HG03432 (cell line): ENCODE results near the gene TMCC2.

ENCODE experiments used
- ATAC-seq: cut with Tn5 transposase; IDR thresholded peaks from one replicate; pipeline ENCODE4 v1.9.1; 2021; ENCODE audit warnings: mild to moderate bottlenecking, moderate library complexity; ENCODE audit not compliant: unreplicated experiment

Gene TMCC2

DNA sequence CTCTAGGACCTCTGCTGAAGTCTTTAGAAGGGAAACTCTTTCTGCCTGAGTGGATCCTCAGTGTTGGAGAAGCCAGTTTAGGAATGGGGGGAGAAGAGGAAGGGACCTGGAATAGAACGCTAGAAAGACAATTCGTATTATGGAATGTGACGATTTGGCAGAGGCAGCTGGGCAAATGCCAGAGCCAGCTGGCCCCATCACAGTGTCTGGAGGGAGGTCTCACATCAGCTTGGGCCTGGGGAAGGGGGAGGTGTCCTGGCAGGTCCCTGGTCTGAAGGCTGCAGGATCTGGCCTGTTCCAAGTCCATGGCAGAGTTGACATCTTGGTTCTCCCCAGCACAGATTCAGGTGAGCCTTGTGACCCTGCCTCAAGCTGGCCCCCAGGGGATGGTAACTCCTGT, 11.3 kb downstream of the TMCC2 start:
- no peak for ATAC-seq

DNA sequence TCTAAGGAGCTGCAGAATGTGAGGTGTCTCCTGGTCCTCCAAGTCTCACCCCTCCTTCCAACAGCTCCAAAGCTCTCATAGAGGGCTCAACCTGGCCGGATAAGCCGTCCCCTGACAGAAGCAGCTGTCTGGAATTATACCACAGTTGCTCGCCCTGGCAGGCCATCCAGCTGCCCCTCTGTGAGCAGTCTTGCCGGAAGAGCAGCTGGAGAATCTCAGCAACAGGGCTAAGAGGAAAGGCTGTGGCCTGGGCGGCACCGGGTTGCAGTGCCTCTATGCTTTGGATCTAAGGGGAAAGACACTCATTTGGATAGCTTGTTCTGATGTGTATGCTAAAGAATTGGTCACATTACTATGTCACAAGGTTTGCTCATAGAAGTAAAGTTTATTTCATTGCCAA, 12.4 kb downstream of the TMCC2 start:
- no peak for ATAC-seq

DNA sequence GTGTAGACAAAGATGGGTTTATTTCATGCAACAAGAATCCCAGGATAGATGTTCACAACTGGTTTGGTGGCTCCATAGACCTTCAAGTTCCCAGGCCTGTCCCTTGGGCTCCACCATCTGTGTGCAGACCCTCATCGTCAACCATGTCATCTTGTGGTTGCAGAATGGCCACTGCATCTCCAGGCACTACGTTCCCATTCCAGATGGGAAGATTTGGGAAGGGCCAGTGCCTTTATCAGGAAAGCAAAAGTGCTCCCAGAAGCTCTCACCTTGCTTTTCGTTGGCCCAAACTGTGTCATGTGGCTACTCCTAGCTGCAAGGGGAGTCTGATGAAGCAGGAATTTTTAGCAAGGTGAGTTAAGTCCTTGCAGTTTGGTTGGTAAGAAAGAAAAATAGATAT, 12.8 kb downstream of the TMCC2 start:
- ATAC-seq, result no peak

DNA sequence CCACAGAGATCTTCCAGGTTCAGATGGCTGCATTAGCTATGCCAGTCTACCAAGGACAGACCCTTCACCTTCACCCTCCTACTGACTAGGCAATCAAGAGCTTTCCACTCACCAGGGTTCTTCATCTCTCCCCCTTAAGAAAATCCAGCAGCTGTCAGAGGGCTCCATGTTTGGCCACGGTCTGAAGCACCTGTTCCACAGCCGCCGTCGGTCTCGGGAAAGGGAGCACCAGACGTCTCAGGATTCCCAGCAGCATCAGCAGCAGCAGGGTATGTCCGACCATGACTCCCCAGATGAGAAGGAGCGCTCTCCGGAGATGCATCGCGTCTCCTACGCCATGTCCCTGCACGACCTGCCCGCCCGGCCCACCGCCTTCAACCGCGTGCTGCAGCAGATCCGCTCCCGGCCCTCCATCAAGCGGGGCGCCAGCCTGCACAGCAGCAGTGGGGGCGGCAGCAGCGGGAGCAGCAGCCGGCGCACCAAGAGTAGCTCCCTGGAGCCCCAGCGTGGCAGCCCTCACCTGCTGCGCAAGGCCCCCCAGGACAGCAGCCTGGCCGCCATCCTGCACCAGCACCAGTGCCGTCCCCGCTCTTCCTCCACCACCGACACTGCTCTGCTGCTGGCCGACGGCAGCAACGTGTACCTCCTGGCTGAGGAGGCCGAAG, 13.8 kb downstream of the TMCC2 start:
- ATAC-seq, result no peak

DNA sequence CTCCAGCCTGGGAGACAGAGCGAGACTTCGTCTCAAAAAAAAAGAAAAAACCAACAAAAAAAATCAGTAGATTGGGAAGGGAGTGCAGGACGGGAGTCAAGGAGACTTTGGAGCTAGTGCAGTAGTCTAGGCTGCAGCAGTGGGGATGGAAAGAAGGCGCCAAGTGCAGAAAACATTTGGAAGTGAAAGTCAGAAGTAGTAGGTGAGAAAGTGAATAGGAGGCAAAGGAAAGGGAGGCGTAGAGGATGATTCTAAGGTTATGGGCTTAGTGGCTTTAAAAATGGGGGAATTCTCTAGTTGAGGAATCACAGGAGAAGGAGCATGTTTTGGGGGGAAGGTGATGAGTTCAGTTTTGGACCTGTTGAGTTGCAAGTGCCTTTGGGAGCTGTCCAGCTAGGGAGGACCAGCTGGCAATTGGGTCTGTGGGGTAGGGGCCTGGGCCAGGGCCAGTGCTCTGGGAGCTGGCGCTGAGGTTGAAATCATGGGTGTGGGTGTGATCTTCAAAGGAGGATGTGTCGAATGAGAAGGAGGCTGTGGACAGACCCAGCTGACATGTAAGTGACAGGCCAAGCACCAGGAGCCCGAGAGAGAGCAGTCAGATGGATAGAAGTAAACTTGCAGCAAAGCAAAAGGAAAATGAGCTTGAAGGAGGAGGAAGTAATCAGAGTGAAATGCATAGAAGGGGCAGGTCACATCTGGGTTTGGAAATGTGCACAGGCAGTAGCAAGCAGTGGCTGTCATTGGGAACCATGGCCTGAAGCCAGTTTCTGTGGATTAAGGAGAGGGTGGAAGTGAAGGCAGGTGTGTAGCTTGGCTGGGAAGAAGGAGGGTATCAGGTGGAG, 15.8 kb downstream of the TMCC2 start:
- no peak for ATAC-seq

DNA sequence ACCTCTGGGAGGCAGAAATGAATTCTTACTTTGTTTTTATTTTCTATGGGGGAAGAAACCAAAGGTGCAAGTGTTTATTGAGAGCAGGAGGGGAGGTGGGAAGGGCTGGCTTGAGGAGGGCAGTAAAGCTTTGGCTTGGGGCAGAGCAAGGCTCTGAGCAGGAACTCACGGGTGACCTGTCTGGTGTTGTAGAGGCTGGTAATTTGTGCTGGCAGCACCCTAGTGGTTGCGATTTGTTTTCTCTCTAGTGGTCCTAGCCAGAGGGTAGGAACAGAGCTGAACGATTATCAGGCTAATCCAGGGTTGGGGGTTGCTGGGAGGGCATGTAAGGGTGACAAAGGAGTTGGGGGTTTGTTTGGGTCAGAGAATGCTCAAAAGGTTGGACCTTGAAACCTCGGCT, 16.6 kb downstream of the TMCC2 start:
- no peak for ATAC-seq

DNA sequence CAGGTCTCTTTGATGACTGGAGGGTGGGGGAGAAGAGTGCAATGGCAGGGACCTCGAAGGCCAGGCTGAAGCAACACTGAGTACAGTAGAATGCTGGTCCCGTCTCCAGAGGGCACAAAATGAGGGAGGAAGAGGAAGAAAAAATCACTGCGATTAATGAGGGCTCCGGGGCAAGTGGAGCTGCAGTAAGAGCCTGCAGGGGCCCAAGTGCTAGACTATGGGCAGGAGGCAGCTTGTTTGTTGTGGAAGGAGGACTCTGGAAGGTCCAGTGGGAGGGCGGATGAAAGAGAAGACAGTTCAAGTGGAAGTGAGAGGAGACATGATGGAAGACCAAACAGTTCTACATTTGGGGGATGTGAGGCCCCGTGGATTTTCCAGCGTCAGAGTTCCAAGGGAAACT, 17.4 kb downstream of the TMCC2 start:
- no peak for ATAC-seq

DNA sequence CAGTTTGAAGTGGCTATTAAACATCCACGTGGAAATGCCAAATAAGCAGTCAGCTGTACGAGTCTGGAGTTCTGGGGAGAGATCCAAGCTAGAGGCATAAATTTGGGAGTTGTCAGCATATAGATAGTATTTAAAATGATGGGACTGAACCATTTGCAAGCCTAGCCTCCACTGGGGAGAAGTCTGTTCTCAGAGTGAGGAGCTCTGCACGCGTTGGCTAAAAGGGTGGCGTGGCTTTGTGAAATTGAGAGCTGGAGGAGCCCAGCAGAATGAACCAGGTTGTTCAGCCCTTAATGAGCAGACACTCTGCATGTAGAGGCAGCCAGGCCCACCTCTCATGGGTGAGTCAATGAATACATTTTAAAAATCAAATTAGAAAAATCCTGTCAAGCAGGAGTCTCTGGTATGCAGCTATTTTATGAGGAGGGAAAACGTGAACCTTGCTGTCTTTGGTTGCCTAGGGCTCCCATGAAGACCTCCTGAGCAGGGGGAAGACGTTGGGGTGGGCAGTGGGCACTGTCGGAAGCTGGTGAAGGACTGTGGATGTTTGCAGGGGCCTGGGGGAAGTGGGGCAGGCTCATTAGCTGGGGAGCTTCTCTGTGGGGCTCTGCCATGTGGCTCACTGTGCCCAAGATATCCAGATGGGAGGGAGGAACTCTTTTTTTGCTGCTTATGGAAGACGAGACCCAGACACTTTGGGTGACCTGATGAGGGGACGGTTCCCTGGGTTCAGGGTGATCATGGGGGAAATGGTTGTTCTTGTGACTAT, 18.8 kb downstream of the TMCC2 start:
- no peak for ATAC-seq

DNA sequence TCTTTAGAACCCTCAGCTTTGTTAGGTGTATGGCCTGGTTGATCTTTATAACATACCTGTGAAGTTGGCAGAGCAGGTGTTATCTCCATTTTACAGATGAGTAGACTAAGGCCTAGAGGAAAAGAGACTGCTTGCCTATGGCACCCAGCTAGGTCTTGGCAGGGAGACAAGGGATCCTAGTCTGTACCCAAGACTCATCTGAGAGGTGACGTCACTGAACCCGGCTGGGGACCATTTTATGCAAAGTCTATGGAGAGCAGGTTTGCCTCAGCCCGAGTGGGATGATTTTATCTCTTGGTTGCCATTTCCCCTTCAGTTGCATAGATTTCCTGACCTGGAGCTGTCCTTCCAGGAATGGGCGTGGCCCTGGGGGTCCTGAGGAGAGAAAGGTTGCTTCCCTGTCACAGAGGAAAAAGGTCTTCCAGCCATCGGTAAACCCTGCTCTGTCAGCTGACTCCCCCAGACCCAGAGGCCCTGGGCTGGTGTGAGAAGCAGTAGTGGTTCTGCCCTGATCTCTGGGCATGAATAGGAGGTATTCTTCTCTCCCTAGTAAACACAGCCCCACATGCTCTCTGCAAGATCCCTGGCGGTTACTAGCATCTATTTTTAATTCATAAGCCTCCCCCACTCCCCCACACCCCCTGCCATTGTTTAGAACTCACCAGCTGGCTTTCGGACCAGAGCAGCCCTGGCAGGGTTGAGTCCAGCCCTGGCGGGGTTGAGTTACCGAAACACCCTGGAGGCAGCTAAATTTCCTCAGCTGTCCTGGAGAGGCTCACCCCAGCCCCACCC, 19.6 kb downstream of the TMCC2 start:
- ATAC-seq, result no peak

DNA sequence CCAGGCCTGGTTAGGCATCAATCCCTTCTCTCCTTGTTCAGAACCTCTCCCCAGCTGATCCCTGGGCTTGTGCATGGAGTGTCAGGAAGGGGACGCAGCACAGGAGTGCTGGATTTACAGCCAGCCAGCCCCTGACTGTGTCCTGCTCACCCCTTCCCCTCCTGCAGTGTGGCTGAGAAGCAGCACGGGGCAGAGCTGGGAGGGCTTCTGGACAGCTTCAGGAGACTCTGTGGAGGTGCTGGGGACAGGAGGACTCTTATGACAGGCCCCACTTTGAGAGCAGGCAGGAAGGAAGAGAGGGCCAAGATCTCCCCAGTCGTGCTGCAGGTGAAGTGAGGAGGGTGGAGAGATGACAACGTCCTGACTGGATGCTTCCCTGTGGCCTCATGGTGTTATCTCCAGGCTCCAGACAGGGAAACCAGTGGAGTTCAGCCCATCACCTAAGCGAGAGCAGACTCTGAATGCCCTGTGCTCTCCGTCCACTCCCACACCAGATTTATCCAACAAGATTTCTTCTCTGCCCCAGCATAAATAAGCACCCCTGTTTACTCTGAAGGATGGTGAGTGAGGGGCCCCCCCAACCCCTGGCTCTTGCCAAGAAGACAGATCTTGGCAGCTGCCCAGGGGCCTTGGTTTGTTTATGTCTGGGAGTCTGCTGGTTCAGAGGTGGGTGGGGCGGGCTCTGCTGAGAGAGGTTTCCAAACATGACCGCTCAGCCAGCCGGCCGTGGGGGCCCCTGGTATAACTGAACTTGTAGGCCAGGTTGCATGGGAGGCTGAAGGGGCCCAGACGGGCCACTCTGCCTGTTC, 21.3 kb downstream of the TMCC2 start:
- ATAC-seq, result no peak

DNA sequence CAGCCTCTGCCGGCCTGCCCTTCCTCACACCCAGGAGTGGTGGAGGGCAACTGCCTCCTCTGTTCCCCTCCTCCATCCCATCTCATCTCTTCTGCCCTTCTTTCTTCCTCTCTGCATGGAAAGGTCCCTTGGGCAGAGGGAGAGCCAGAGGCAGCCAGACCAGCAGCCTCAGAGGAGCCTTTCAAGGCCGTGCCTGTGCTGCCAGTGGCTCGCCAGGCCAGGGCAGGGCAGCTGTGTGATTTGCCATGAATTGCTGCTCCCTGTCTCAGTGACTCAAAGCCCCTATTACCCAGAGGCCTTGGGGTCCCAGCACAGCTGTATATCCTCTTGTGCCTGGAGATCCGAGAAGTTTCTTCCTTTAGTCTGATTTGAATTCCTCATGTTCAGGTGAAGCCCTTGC, 21.9 kb downstream of the TMCC2 start:
- no peak for ATAC-seq

DNA sequence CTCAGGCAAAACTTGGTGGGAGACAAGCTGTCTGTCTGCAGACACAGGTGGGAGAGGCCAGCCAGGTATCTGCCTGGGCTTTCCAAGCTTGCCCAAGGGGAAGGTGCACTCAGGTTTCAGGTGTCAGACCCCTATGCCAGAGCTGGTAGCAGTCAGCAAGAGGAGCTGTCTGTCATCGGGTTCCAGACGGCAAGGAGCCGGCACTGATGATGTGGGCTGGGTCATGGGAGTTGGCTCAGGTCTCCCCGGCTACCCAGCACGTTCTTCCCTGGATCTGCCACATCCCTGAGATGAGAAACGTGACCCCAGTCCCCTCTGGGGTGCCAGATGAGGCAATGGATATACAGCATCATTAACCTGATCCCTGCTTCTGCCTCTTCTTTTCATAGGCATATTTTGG, 23.0 kb downstream of the TMCC2 start:
- ATAC-seq, result no peak

DNA sequence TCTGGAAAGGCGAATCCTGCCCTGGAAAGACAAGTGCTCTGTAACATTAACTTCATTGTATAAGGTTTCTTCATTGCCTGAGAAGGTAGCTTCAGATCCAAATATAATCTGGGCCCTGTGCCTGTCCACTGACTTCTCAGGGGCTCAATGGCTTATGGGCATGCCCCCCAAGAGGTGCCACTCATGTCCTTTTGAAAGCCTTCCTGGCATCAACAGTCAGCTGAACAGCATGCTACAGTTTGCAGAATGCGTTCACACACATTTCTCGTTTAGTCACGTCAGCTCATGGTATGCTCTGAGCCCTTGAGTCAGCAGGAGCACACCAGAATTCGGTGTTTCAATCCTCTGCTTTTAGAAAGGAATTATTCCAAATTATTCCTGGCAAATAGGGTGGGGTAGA, 23.8 kb downstream of the TMCC2 start:
- ATAC-seq, result no peak

DNA sequence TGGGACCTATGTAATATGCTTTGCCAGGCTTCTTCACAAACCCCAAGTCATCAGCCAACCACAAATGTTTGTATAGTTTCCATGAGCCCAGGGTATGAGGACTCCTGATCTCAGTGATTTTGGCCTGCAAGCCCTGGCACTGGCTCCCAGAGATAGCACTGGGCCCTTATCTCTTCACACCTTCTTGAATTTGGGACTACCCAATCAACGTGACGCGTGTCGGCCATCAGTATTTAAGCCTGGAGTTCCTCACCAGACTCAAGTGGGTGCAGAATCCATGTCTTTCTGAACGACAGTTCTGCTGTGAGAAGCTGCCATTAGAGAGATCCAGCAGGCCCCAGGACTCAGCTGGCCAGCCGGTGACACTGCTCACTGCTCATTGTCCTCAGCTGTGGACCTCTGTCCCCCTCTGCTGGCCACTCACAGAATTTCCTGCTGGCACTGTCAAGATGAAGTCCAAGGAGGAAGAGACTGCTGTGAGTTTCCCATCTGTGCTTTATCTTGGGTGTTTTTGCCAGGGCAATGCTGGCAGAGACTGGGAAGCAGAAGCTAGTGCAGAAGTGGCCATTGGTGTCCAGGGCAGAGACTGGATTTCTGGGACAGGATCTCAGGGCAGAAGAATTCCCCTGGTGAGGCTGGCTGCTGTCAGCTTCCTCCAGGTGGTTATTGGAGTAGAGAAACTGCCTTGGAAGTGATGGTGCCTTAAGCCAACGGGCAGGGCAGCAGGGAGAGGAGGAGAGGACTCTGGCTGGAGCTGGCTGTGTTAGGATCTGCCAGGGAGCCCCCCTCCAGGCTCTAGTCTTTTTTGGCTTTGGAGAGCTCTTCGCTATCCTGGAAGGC, 28.4 kb downstream of the TMCC2 start:
- peak; percentile 64 for ATAC-seq

DNA sequence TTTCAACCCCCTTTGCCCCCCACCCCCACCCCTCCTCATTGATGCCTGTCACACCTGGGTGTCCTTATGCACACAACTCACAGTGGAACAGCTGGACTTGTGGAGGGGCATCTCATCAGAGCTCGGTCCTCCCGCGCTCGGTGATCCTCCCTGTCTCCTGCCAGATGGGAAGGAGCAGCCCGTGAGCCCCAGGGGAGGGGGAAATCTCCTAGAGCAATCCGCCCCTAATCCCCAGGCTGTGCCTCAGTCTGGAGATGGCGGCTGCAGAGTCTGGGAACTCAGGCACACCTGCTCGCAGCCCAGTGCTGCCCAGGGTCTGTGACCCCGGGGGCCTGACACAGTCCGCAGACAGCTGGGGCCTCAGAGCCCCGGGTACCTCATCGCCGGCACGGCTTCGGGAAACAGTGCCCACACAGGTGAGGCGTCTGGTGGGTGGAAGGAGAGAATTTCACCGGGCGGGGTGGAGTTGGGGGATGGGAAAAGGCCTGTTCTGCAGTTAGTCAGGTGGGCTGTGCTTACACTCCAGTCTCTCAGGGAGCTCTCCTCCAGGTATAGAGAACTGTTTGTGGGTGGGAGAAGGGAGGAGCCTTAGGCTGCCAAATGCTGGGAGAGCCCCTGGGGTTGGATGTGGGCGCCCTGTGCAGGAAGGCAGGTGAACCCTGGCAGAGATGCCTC, 29.3 kb downstream of the TMCC2 start:
- ATAC-seq, result no peak

DNA sequence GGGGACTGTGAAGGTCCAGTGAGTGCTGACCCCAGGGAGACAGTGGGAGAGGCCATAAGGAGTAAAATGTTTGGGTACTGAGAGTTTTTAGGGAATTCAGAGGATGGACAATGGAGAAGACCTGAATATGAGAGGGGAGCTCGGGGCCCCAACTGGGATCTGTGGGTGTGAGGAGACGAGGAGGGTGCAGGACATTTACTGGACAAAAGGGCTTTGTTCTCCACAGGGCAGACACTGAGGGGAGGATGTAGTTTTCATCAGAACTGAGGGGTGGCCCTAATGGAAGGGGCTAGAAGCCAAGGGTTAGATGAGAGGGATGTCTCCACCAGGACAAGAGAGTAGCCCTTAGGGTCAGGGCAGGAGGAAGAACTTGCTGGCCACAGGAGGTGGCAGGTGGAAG, 30.0 kb downstream of the TMCC2 start:
- no peak for ATAC-seq

DNA sequence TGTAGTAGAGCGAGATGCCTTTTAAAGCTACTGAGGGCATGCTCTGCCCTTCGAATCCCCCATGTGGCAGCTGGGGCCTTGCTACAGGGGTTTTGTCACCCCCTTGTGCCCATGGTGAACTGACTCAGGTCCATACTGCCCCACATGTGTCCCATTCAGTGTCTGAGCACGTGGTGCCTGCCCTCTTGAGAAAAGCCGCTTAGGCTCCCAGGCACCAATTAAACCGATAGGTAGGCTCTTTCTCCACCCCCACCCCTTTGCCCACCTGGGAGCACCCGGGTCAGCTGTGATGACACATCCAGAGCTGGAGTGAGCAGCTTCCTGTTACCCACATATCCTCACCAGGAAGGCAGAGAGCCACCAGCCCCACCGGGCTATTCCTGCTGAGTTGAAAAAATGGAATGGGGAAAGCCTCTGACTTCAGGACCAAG, 30.5 kb downstream of the TMCC2 start:
- ATAC-seq, result no peak

DNA sequence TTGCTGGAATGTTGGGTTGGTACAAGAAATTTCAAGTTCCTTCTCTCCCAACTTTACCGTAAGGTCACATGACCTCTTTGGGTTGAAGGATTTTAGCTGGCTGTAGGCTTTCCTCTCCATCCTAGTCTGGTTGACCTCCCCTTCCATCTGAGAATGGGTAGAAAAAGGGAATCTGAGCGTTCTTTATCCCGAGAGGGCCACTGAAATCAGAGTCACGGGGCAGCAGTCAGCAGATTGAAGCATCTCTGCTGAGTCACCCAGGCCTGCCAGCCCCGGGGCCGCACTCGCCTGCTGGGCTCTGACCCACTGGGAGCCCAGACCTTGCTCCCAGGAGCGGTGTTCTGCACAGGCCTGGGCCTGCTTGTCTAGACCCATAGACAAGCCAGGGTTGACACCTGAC, 31.0 kb downstream of the TMCC2 start:
- no peak for ATAC-seq

DNA sequence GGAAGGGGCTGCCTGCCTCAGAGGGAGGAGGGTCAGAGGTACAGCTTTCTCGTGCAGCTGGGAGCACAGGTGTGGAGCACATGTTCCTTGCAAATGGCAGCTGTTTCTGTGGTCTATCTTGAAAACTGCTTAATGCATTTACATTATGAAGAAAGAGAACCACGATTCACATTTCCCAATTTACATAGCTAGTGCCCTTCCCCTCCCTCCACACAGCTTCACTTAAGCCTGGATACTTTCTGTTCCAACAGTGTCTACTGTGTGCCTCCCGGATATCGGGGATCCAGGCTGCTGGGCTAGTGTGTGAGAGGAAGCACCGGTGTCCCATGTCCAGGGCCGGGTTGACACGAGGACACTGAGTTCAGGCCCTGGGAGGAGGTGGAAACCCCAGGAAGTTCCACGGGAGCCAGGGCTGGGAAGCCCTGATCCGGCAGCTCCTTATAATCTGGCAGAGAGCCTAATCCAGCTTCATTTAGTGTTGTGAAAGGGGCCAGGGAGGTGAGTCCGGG, 31.6 kb downstream of the TMCC2 start:
- no peak for ATAC-seq
